NCI-H1092 (cell line): ENCODE measurements around the gene AGO4.
A peak's percentile ranks its signal among the peaks of the same experiment; 100 is the strongest.
"Not testable (repeated sequence)": the region's sequence is repeated elsewhere in the genome, so short reads cannot be mapped to it uniquely, and the experiment has no call there.

Source experiments
- DNase-seq: peaks from one replicate; lab custom pipeline; 2025; lab: John Stamatoyannopoulos, UW

Gene AGO4

DNA sequence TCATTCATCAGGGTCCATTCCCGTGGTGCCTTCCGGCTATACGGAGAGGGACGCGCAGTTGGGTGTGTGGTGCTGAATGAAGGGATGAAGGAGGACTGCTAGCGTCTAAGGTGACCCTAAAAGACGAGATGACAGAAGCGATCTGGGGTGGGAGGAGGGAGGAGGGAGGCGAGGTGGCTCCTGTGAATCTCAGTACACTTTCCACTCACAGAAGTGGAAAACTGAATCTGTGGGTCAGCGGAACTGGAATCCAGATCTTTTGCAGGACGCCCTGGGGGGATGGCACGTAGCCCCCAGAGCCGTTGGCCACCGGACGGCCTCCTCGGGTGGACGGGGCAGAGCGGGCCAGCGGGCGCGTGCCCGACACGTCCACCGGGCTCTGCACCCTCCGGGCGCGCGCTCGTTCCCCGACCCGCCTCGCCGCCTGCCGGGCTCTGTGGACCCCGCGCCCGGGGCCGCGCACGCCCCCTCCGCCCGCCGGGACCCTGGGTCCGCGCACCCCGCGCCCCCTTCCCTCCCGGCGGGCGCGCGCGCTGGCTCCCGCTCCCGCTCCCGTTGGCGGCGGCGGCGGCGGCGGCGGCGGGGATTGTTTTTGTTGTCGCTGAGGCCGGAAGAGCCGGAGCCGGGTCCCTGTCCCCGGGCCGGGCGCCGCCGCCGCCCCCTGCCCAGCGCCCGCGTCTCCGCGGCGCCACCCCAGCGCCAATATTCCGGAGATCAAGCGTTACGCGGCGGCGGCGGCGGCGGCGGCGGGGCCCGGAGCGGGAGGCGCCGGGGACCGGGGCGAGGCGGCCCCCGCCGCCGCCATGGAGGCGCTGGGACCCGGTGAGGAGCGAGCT is at the start of gene AGO4:
Gene AGO4 (plus strand): TSS at position 403 of the 836 bp plus-strand sequence. CDS start 401 bp downstream, at position 804.
- DNase-seq: peak; percentile 67

DNA sequence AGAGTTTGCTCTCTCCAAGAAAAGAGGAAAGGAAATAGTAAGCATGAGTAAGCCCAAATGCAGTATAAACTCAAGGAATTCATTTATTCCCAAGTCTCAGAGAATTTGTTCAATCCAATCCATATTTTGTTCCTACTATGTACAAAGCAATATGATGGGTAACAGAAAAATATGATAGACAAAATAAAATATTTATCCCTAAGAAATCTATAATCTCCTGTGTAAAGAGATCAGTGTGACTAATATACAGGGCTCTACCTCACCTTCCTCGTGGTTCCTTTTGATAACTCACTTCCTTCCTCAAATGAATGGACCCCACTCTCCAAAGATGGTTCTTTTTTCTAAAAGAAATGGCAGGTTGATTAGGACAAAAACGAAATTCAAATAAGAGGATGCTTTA is 45.7 kb upstream of the AGO4 start:
- DNase-seq: no peak

DNA sequence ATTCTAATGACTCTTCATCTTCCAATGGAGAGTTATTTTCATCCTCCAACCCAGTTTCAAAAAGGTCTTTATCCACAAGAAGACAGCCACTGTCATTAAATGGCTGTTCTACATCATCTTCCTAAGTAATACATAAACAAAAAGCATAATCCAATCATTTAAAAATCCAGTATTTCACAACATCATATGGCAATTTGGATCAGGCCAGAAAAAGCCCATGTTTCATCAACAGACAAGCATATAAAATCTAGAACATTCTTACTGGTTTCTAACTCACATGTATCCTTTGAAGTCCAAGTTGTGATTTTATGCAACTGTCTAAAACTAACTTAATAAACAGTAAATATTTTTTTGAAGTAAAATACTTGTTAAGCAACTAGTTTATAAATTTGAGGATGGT is 44.6 kb upstream of the AGO4 start:
- DNase-seq: no peak

DNA sequence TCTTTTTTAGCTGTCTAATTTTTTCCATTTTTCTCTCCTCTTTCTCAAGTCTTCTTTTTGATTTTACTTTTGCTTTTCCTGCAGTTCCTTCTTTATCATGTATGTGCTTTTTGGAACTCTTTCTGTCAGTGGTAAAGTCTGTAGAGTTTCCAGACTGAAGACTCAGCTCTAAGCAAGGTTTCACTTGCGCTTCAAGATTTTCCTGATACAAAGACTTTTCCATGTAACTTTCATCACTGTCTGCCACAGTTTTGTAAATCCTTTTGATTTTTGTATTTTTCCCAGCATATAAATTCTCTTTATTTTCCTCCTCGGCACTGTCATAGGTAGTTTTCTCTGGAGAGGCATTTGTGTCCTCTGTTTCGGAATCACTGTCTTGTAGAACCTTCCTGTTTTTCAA is 43.5 kb upstream of the AGO4 start:
- DNase-seq: no peak

DNA sequence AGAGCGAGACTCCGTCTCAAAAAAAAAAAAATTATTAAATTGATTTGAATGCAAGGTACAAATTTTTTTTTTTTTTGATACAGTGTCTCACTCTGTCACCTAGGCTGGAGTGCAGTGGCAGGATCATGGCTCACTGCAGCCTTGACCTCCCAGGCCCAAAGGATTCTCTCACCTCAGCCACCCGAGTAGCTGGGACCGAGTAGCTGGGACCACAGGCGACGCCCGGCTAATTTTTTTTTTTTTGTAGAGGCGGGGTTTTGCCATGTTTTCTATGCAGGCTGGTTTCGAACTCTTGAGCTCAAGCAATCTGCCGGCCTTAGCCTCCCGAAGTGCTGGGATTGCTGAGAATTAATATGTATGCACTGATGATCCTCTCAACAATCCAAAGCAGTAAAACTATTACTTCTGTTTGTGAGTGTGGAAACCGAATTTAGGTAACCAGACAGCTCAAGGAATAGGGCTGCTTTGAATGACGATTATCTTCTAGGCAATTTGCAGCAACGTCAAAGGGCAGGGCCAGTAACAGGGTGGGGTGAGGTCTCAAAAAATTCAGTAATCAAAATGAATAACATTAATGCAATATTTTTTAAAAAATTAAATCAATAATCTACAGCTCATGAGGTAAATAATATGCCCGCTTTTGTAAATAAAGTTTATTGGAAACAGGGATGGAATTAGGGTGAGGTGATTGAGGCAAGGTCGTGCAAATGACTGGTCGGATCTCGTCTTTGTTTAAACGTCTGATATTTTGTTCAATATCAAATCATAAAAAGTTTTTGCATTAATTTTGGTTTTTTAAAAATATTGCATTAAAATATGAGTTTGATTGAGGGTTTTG is 39.2 kb upstream of the AGO4 start:
- no peak for DNase-seq

DNA sequence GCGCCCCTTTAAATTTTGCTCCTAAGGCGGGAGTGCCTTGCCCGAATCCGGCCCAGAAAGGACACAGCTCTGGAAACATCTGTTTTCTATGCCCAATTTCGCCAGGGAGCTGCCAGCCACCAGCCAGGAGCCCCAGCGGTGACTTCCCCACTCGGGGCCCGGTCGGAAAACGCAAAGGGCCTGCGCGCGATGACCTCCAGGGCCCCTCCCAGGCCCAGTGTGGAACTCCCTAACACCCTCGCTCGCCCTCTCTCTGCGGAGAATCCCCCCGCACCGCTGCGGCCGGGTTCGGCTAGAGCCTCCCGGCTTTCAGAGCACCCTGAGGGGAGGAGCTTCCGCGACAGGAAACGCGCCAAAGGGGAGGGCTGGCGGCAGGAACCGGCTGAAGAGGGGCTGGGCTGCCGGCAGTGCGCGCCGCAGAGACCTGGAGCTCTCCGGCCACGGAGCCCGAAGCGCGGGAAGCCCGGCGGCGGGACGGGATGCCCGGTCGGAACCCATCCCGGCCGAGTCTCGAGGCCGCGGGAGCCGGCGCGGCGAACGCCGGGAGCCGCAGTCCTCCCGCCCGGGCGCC is 38.5 kb upstream of the AGO4 start:
- peak; percentile 93 for DNase-seq

DNA sequence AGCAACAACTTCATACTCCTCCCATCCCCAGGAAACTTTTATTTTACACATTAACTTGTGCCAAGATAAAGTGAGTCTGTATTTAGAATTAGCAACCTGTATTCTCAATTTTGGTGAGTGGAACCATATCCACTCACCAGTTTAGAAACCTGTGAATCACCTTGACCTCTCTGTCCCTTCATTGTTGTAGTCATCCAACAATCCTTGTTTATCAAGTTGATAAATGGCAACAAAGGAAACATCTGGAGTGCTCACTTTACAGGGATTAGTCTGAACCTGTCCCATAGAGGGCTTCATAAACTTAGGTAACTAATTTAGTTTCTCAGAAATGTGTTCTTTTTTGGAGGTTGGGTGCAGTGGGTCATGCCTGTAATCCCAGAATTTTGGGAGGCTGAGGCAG is 34.1 kb upstream of the AGO4 start:
- DNase-seq: no peak

DNA sequence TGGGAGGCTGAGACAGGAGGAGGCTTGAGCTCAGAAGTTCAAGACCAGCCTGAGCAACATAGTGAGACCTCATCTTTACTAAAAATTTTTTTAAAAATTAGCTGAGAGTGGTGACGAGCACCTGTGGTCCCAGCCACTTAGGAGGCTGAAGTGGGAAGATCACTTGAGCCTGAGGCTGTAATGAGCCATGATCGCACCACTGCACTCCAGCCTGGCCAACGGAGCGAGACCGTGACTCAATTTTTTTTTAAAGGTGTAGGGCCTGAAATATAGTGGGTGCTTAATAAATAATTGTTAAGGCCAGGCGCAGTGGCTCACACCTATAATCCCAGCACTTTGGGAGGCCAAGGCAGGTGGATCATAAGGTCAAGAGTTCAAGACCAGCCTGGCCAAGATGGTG is 31.6 kb upstream of the AGO4 start:
- DNase-seq: not testable (repeated sequence)

DNA sequence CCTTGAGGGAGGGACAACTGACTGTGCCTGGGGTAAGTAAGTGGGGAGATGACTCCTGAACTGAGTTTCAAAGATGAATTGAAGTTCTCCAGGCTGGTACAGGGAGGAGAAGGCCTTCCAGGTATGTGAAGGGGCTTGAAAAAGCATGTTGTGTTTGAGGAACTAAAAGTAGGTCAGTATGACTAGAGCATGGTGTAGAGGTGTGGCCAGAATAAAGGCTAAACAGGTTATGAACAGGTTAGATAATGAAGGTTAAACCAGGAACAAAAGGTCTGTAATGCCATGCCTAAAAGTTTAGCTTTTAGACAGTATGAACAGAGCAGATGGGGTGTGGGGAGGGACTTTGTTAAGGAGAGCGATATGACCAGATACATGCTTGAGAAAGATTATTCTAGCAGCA is 30.7 kb upstream of the AGO4 start:
- no peak for DNase-seq

DNA sequence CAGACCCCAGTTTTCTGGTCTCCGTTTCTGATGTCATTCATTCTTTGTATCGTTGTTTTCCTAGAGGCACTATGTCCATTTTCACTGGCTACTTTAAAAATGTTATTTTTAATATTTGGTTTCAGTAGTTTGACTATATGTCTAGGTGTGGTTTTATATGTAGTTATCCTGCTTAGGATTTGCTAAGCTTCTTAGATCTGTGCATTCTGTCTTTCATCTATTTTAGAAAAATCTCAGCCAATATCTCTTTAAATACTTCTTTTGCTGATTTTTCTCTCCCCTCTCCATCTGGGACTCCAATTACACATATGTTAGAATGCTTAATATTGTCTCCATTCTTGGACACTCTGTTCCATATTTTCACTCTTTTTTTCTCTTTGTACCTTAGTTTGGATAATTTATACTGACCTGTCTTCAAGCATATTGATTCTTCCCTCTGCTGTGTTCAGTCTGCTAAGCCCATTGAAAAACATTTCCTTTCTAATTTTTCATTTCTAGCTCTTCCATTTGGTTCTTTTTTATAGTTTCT is 24.7 kb upstream of the AGO4 start:
- DNase-seq: no peak

DNA sequence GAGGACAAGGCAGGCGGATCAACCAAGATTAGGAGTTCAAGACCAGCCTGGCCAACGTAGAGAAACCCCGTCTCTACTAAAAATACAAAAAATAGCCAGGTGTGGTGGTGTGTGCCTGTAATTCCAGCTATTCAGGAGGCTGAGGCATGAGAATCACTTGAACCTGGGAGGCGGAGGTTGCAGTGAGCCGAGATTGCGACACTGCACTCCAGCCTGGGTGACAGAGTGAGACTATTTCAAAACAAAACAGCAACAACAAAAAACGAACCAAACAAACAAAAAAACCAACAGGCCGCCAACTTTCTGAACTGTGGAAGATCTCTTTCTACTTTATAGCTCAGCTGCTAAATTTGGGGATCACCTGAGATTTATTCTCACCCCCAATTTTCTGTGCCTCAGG is 23.5 kb upstream of the AGO4 start:
- DNase-seq: not testable (repeated sequence)

DNA sequence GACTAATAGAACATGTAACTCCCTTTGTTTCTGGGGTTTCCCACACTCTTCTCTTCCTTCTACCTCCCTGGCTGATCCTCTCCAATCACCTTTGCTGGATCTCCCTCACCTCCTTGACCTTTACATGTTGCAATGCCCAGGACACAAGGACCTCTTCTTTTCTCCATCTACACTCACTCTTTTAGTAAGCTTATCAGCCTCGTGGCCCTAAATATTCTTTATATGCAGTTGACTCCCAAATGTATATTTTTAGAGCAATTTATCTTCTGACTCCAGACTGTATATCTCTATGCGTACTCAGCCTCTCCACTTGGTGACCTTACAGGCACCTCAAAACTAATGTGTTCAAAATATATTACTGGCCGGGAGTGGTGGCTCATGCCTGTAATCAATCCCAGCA is 19.7 kb upstream of the AGO4 start:
- no peak for DNase-seq

DNA sequence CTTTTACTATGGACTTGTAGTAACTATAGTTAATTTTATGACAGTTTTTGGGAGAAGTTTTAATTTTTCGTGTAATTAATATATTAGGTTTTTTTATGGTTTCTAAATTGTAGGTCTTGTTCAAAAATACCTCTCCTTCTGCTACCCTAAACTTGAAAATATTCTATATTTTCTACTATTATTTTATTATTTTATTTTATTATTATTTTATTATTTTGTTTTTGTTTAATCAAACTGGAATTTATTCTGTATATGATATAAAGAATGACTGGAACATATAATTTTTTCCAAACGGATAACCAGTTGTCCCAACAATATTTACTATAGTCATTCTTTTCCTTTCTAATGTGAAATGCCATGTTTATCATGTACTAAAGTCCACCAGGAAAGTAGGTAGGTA is 17.1 kb upstream of the AGO4 start:
- DNase-seq: no peak

DNA sequence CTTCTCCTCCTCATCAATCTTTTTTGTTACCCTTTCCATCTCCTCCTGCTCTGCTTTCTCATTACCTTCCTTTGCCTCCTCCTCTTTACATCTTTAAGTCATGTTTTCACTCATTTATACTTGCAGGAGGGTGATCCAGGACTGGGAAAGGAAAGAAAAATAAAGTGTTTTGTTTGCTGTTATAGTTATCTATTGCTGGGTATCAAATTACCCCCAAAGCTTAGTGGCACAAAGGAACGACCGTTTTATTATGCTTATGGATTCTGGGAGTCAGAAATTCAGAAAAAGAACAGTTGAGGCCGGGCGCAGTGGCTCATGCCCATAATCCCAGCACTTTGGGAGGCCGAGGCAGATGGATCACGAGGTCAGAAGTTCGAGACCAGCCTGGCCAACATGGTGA is 12.5 kb upstream of the AGO4 start:
- no peak for DNase-seq

DNA sequence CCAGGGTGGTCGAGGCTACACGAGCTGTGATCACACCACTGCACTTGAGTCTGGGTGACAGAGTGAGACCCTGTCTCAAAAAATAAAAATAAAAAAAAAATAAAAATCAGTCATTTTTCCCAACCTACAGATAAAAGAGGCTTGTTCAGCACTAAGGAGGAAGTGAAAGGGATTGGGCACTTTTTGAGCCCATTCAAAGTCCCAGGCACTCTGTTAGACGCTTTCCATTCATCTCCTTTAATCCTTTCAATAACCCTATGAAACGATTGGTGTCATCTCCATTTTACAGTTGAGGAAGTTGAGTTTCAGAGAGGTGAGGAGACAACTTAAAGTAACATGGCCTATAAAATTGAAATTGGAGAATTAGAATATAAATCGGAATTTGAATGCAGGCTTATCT is 10.4 kb upstream of the AGO4 start:
- DNase-seq: no peak

DNA sequence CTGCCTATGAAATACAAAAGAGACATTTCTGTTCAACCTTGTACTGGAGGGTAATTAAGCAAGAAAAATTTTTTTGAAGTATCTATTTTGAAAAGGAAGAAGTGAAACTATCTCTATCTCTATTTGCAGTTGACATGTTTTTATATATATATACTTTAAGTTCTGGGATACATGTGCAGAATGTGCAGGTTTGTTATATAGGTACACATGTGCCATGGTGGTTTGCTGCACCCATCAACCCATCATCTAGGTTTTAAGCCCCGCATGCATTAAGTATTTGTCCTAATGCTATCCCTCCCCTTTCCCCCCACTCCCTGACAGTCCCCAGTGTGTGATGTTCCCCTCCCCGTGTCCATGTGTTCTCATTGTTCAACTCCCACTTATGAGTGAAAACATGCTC is 9.8 kb upstream of the AGO4 start:
- DNase-seq: not testable (repeated sequence)

DNA sequence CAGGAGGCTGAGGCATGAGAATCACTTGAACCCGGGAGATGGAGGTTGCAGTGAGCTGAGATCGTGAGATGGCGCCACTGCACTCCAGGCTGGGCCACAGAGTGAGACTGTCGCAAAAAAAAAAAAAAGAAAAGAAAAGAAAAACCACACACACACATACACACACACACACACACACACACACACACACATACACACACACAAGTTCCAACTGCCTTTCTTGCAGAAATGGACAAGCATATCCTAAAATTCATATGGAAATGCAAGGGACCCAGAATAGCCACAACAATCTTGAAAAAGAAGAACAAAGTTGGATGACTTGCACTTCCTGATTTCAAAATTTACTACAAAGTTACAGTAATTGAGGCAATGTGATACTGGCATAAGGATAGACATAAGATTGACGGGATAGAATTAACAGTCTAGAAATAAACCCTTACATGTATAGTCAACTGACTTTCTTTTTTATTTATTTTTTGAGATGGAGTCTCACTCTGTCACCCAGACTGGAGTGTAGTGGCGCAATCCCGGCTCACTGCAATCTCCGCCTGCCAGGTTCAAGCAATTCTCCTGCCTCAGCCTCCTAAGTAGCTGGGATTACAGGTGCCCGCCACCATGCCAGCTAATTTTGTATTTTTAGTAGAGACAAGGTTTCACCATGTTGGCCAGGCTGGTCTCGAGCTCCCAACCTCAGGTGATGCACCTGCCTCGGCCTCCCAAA is 7.5 kb upstream of the AGO4 start:
- not testable (repeated sequence) for DNase-seq

DNA sequence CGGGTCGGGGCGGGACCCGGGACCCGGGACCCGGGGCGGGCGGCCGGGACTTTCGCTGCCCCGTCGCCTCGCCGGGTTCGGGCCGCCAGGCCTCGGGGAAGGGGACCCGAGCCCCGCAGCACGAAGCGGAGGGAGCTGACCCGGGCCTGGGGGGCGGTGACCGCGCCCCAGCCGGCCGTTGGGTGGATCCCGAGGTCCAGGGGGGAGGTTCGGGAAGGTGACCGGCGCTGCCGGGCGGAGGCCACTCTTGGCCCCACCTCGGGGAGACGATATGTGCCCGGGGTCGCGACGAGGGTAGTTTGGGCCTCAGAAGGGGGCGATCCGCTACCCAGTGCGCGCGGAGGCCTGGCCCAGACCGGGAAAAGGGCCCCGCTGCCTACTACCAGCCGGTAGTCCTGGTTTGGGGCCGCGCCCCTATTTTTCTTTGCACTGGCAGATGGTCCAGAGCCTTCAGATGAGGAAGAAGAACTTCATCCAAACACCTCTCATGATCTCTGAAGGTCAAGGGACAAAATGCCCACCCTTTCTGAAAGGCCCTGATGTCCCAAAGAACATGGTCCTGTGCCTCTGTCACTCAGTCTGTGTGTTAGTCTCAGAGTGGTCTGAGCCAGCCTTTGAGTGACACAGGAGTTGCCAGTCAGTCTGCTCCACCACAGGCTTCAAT is 766 bp downstream of the AGO4 start:
- no peak for DNase-seq

DNA sequence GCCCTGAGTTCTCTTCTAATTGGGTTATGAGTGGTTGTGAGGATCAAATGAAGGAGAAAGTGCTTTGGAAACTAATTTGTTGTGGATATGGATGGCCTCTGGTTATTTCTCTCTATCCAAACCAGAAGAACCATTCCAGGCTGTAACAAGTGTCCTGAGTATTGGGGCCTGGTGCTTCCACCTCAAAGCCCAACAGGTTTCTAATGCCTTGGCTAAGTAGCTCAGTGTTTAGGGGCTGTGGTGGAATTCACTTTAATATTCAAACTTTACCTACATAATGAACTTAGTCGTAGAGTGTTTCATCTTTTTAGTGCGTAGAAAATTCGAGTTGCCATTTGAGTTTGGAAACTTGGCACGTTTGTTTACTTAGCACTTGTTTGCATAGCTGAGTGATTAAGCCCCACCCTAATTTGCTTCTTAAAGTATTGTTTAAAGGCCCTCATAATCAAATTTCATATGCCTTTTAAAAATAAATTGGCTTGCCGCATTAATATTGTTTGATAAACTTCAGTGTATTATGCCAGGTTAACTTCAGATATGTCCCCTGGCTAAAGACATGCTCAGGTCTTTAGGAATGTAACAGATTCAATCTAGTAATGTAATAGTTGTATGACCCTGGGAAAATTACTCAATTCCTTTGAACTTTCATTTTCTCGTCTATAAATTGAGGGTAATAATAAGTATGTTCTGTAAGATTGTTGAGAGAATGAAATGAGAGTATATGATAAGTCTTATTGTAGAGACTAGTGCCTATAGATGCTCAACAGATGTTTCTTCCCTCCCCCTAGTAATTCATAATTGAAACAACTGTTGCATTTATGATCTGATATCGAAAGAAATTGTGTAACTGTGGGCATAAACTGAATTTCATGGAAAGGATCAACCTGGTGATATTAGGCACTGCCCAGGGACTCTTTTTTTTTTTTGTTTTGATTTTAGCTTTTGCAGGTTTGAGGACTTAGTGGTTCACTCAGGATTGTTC is 1.6 kb downstream of the AGO4 start:
- DNase-seq: no peak
